Brain microvascular endothelial cell (primary cell): Measurements from ENCODE around the gene HEG1.

Experiments used
- DNase-seq: peaks from one replicate; pipeline ENCODE4 v3.0.0-alpha.2; 2020
- H3K27ac ChIP-seq: fragments of 250-450 bp; sonication (Bioruptor Pico); 2 replicates; pipeline ENCODE4 v1.5.1; 2020; ENCODE audit warnings: mild to moderate bottlenecking, moderate library complexity
- H3K27me3 ChIP-seq: fragments of 250-450 bp; sonication (Bioruptor Pico); replicated peaks from 2 replicates; pipeline ENCODE4 v1.5.1; 2020; ENCODE audit warnings: mild to moderate bottlenecking
- H3K36me3 ChIP-seq: fragments of 250-450 bp; sonication (Bioruptor Pico); replicated peaks from 2 replicates; pipeline ENCODE4 v1.5.1; 2020; ENCODE audit warnings: mild to moderate bottlenecking
- H3K4me3 ChIP-seq: 2 replicates; pipeline ENCODE4 v1.5.1; 2011; ENCODE audit warnings: low read depth, mild to moderate bottlenecking, control low read depth, low read length, moderate library complexity
- CTCF ChIP-seq: IDR thresholded peaks from 2 replicates; pipeline ENCODE4 v1.5.1; 2011; ENCODE audit warnings: low read depth, mild to moderate bottlenecking, moderate library complexity, low read length, control low read depth, inconsistent platforms; ENCODE audit errors: missing control alignments
- in situ Hi-C: cut with HindIII; loops from 2 replicates; pipeline ENCODE4 v1.10.0; 2017; ENCODE audit warnings: low sequenced_read_pairs, low pct_ligation_motif_present

Gene HEG1

GRCh38 chr3:124941771-124942170 is 114.0 kb downstream of the HEG1 start:
- no peak for TF ChIP-seq CTCF
- in situ Hi-C loops: no loop called here
- Histone ChIP-seq H3K36me3 (no peaks in the 10 kb centered on the region), H3K27me3 (no peaks in the 10 kb centered on the region), H3K27ac (no peak overlapping the region), H3K4me3 (no peak overlapping the region)
- DNase-seq: no peak

- Histone ChIP-seq H3K27ac (no peak overlapping the region), H3K27me3 (no peaks in the 10 kb centered on the region), H3K4me3 (no peak overlapping the region), H3K36me3 (no peaks in the 10 kb centered on the region)
- no peak for DNase-seq
- in situ Hi-C loops: no loop called here
- TF ChIP-seq CTCF: no peak
Observed at GRCh38 chr3:124939661-124940060, 116.1 kb downstream of the HEG1 start.

- DNase-seq: no peak
- in situ Hi-C loops: no loop called here
- peak; percentile 1 for TF ChIP-seq CTCF
- Histone ChIP-seq H3K27ac (no peak overlapping the region), H3K4me3 (no peak overlapping the region), H3K27me3 (no peaks in the 10 kb centered on the region), H3K36me3 (no peaks in the 10 kb centered on the region)
Observed at GRCh38 chr3:124938896-124939295, 116.9 kb downstream of the HEG1 start.

GRCh38 chr3:124937049-124937448 is 118.7 kb downstream of the HEG1 start:
- no peak overlapping the region for H3K4me3 ChIP-seq
- H3K27me3 ChIP-seq: no peaks in the 10 kb centered on the region
- no peak overlapping the region for H3K27ac ChIP-seq
- in situ Hi-C loops: no loop called here
- H3K36me3 ChIP-seq: no peaks in the 10 kb centered on the region
- DNase-seq: no peak
- no peak for TF ChIP-seq CTCF

GRCh38 chr3:124935794-124936542 is 119.8 kb downstream of the HEG1 start:
- H3K4me3 ChIP-seq: no peak overlapping the region
- in situ Hi-C loops: no loop called here
- TF ChIP-seq CTCF: no peak
- H3K27ac ChIP-seq: no peak overlapping the region
- no peaks in the 10 kb centered on the region for H3K36me3 ChIP-seq
- no peaks in the 10 kb centered on the region for H3K27me3 ChIP-seq
- DNase-seq: no peak

- Histone ChIP-seq H3K27ac (no peak overlapping the region), H3K4me3 (no peak overlapping the region), H3K27me3 (no peaks in the 10 kb centered on the region), H3K36me3 (no peaks in the 10 kb centered on the region)
- DNase-seq: no peak
- TF ChIP-seq CTCF: no peak
- in situ Hi-C loops: no loop called here
Observed at GRCh38 chr3:124935264-124935663, 120.5 kb downstream of the HEG1 start.
